ENCODE measurements around the gene LTO1. TPM values are rescaled to one million over a fixed set of nuclear protein-coding genes. Genes with fewer than 3 reads are reported as not detected.
"Not testable (repeated sequence)": the region's sequence is repeated elsewhere in the genome, so short reads cannot be mapped to it uniquely, and the experiment has no call there.

LTO1 gene
- total RNA-seq, 1 experiment from 2014 or later: 22.3 TPM

GRCh38 chr11:69694781-69695180 lies 19.6 kb upstream of the LTO1 start:
- H3K27me3 ChIP-seq: peaks cover 7% of the 10 kb centered on the region; the same call in 1 of the 2 replicates
- H3K36me3 ChIP-seq: no peaks in the 10 kb centered on the region
- H3K9me3 ChIP-seq (replicated peaks): no peaks in the 10 kb centered on the region
- peaks cover 13% of the 10 kb centered on the region for H3K4me1 ChIP-seq
- DNase-seq: peak in 1 of 2 experiments; percentile 46
- no peak overlapping the region for H3K4me3 ChIP-seq
- no peak overlapping the region for H3K27ac ChIP-seq

GRCh38 chr11:69692422-69692821 lies 17.3 kb upstream of the LTO1 start:
- H3K4me1 ChIP-seq: peaks cover 10% of the 10 kb centered on the region
- no peak overlapping the region for H3K27ac ChIP-seq
- H3K9me3 ChIP-seq (replicated peaks): no peaks in the 10 kb centered on the region
- no peak overlapping the region for H3K4me3 ChIP-seq
- H3K36me3 ChIP-seq: no peaks in the 10 kb centered on the region
- DNase-seq: no peak
- peaks cover 7% of the 10 kb centered on the region; the same call in 1 of the 2 replicates for H3K27me3 ChIP-seq

- DNase-seq: no peak
- Histone ChIP-seq H3K4me1 (peaks cover under 1% of the 10 kb centered on the region; the same call in 1 of the 2 replicates), H3K4me3 (no peak overlapping the region), H3K27ac (no peak overlapping the region), H3K27me3 (peaks cover 7% of the 10 kb centered on the region; the same call in 1 of the 2 replicates), H3K9me3 (replicated peaks) (no peaks in the 10 kb centered on the region), H3K36me3 (no peaks in the 10 kb centered on the region)
Observed at GRCh38 chr11:69691463-69691862, 16.3 kb upstream of the LTO1 start.

- Histone ChIP-seq H3K9me3 (replicated peaks) (no peaks in the 10 kb centered on the region), H3K36me3 (no peaks in the 10 kb centered on the region), H3K27me3 (peaks cover 3% of the 10 kb centered on the region; the same call in 1 of the 2 replicates), H3K27ac (no peak overlapping the region), H3K4me3 (no peak overlapping the region), H3K4me1 (no peaks in the 10 kb centered on the region)
- no peak for DNase-seq
Observed at GRCh38 chr11:69689484-69690319, 14.5 kb upstream of the LTO1 start.

GRCh38 chr11:69687969-69688771 lies 13.0 kb upstream of the LTO1 start:
- not testable (repeated sequence) for H3K27me3 ChIP-seq; H3K9me3 ChIP-seq (replicated peaks); DNase-seq; H3K4me3 ChIP-seq; H3K36me3 ChIP-seq; H3K4me1 ChIP-seq; H3K27ac ChIP-seq

- no peaks in the 10 kb centered on the region for H3K27me3 ChIP-seq
- H3K4me1 ChIP-seq: no peaks in the 10 kb centered on the region
- no peak overlapping the region for H3K4me3 ChIP-seq
- no peak overlapping the region for H3K27ac ChIP-seq
- no peaks in the 10 kb centered on the region for H3K36me3 ChIP-seq
- DNase-seq: no peak
- no peaks in the 10 kb centered on the region for H3K9me3 ChIP-seq (replicated peaks)
Observed at GRCh38 chr11:69686856-69687255, 11.7 kb upstream of the LTO1 start.

GRCh38 chr11:69686452-69686851 lies 11.3 kb upstream of the LTO1 start:
- no peak overlapping the region for H3K4me3 ChIP-seq
- no peaks in the 10 kb centered on the region for H3K9me3 ChIP-seq (replicated peaks)
- H3K27me3 ChIP-seq: no peaks in the 10 kb centered on the region
- no peak for DNase-seq
- no peak overlapping the region for H3K27ac ChIP-seq
- no peaks in the 10 kb centered on the region for H3K4me1 ChIP-seq
- H3K36me3 ChIP-seq: no peaks in the 10 kb centered on the region

GRCh38 chr11:69685348-69685747 lies 10.2 kb upstream of the LTO1 start:
- Histone ChIP-seq H3K27me3 (no peaks in the 10 kb centered on the region), H3K4me3 (no peak overlapping the region), H3K36me3 (no peaks in the 10 kb centered on the region), H3K9me3 (replicated peaks) (no peaks in the 10 kb centered on the region), H3K4me1 (no peaks in the 10 kb centered on the region), H3K27ac (no peak overlapping the region)
- DNase-seq: no peak

GRCh38 chr11:69684651-69685050 lies 9.5 kb upstream of the LTO1 start:
- no peaks in the 10 kb centered on the region for H3K9me3 ChIP-seq (replicated peaks)
- no peak overlapping the region for H3K4me3 ChIP-seq
- no peak overlapping the region for H3K27ac ChIP-seq
- DNase-seq: no peak
- H3K4me1 ChIP-seq: no peaks in the 10 kb centered on the region
- no peaks in the 10 kb centered on the region for H3K36me3 ChIP-seq
- no peaks in the 10 kb centered on the region for H3K27me3 ChIP-seq

- Histone ChIP-seq H3K4me3 (no peak overlapping the region), H3K36me3 (no peaks in the 10 kb centered on the region), H3K9me3 (replicated peaks) (no peaks in the 10 kb centered on the region), H3K27me3 (no peaks in the 10 kb centered on the region), H3K27ac (no peak overlapping the region), H3K4me1 (no peaks in the 10 kb centered on the region)
- DNase-seq: peak in 1 of 2 experiments; percentile 51
Observed at GRCh38 chr11:69683764-69684333, 8.7 kb upstream of the LTO1 start.

- Histone ChIP-seq H3K27me3 (no peaks in the 10 kb centered on the region), H3K4me3 (no peak overlapping the region), H3K27ac (no peak overlapping the region), H3K4me1 (no peaks in the 10 kb centered on the region), H3K36me3 (no peaks in the 10 kb centered on the region), H3K9me3 (replicated peaks) (no peaks in the 10 kb centered on the region)
- DNase-seq: no peak
Observed at GRCh38 chr11:69682681-69683326, 7.7 kb upstream of the LTO1 start.

- no peaks in the 10 kb centered on the region for H3K27me3 ChIP-seq
- H3K4me1 ChIP-seq: no peaks in the 10 kb centered on the region
- DNase-seq: no peak
- no peak overlapping the region for H3K27ac ChIP-seq
- no peaks in the 10 kb centered on the region for H3K36me3 ChIP-seq
- no peak overlapping the region for H3K4me3 ChIP-seq
- H3K9me3 ChIP-seq (replicated peaks): no peaks in the 10 kb centered on the region
Observed at GRCh38 chr11:69682221-69682620, 7.1 kb upstream of the LTO1 start.

- H3K27me3 ChIP-seq: no peaks in the 10 kb centered on the region
- no peak for DNase-seq
- H3K36me3 ChIP-seq: no peaks in the 10 kb centered on the region
- no peak overlapping the region for H3K27ac ChIP-seq
- no peaks in the 10 kb centered on the region for H3K4me1 ChIP-seq
- no peaks in the 10 kb centered on the region for H3K9me3 ChIP-seq (replicated peaks)
- H3K4me3 ChIP-seq: no peak overlapping the region
Observed at GRCh38 chr11:69680688-69681087, 5.5 kb upstream of the LTO1 start.

GRCh38 chr11:69677749-69678148 lies 2.6 kb upstream of the LTO1 start:
- no peak for DNase-seq
- Histone ChIP-seq H3K9me3 (replicated peaks) (no peaks in the 10 kb centered on the region), H3K4me1 (no peaks in the 10 kb centered on the region; the same call in 1 of the 2 replicates), H3K36me3 (no peaks in the 10 kb centered on the region), H3K27me3 (no peaks in the 10 kb centered on the region), H3K27ac (no peak overlapping the region), H3K4me3 (no peak overlapping the region)

Data from SJCRH30 (cell line).